Fibroblast of villous mesenchyme (primary cell): Measurements from ENCODE around the gene SPAAR. TPM values are rescaled to one million over a fixed set of nuclear protein-coding genes. Genes with fewer than 3 reads are reported as not detected.
"Not testable (repeated sequence)": the region's sequence is repeated elsewhere in the genome, so short reads cannot be mapped to it uniquely, and the experiment has no call there.

ENCODE experiments used
- DNase-seq: peaks from one replicate; pipeline ENCODE4 v3.0.0-alpha.2; 2010; ENCODE audit warnings: low read depth
- H3K4me3 ChIP-seq: 2 replicates; pipeline ENCODE4 v1.5.1; 2011; ENCODE audit warnings: low read depth, mild to moderate bottlenecking, low read length
- total RNA-seq: library from RNA; depleted of rRNA; stranded (reverse); fragments of >200 nt; gene quantifications from 2 replicates; pipeline ENCODE4 v1.2.3, GENCODE V29; 2012
- TF ChIP-seq, protein P1 (sequence below): IDR thresholded peaks from 2 replicates; pipeline ENCODE4 v1.5.1; 2012; ENCODE audit warnings: low read depth, mild to moderate bottlenecking, low read length; ENCODE audit not compliant: insufficient read depth

The SPAAR gene
- total RNA-seq, 1 donor: not detected

DNA sequence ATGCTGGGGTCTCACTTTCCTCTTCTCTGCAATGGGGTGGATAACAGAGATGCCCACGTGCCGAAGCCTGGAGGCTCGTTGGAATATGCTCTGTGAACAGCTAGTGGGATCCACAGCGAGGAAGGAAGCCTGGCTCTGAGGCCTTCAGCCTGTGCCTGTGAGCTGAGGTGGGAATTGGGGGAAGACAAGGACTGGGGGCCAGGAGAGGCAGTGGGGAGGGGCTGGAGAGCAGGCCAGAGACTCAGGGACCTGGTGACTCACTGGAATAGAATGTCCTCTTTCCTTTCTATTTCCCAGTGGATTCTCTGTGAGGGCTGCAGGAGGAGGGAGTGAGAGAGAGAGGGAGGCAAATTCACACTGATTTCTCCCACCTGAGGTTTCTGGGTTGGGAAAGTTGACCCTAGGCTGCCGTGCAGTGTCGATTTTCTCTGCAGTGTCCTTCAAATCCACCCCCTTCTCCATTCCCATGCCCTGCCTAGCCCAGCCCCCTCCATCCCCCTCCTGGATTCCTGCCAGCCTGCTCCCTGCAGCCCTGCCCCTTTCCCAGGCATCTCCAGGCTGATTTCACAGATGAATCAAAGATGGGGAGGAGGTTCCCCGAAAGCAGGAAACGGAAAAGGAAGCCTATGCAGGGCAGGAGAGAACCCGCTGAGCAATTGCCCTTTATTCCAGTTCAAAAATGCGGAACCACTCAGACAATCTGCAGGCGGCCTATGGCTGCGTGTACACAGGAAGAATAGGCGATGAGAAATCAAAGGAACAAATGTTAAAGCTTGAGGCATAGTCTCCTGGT, 1.4 kb upstream of the SPAAR start:
- TF ChIP-seq, protein P1, sequence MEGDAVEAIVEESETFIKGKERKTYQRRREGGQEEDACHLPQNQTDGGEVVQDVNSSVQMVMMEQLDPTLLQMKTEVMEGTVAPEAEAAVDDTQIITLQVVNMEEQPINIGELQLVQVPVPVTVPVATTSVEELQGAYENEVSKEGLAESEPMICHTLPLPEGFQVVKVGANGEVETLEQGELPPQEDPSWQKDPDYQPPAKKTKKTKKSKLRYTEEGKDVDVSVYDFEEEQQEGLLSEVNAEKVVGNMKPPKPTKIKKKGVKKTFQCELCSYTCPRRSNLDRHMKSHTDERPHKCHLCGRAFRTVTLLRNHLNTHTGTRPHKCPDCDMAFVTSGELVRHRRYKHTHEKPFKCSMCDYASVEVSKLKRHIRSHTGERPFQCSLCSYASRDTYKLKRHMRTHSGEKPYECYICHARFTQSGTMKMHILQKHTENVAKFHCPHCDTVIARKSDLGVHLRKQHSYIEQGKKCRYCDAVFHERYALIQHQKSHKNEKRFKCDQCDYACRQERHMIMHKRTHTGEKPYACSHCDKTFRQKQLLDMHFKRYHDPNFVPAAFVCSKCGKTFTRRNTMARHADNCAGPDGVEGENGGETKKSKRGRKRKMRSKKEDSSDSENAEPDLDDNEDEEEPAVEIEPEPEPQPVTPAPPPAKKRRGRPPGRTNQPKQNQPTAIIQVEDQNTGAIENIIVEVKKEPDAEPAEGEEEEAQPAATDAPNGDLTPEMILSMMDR: no peak
- peak; percentile 93 for DNase-seq
- peak overlapping the region; percentile 29 for H3K4me3 ChIP-seq

DNA sequence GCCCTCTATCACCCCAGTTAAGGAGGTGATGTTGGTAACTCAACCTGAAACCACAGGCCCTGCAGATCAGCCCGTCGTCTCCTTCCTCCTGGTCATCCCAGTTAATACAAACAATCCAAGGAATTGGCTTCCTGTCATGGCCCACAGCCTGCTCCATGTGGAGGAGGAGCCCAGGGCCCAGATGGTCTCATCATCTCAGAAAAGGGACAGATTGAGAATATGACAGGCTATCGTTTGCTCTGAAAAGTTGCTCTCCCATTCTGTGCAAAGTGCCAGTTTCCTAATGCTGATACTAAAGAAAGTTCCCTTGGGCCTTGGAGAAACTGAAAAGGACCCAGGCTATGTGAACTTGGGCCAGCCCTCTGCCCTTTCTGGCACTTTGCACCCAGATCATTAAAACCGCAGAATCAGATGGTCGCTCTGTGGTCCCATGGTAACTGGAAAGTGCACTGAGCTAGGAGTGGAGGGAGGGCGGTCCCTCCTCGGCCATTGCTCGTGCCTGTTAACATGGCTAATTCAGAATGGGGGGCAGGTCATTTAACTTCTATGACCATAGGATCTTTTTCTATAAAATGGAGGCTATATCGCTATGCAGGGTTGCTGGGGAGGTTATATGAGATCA, 675 bp upstream of the SPAAR start:
- no peak overlapping the region for H3K4me3 ChIP-seq
- DNase-seq: no peak
- TF ChIP-seq, protein P1: no peak

DNA sequence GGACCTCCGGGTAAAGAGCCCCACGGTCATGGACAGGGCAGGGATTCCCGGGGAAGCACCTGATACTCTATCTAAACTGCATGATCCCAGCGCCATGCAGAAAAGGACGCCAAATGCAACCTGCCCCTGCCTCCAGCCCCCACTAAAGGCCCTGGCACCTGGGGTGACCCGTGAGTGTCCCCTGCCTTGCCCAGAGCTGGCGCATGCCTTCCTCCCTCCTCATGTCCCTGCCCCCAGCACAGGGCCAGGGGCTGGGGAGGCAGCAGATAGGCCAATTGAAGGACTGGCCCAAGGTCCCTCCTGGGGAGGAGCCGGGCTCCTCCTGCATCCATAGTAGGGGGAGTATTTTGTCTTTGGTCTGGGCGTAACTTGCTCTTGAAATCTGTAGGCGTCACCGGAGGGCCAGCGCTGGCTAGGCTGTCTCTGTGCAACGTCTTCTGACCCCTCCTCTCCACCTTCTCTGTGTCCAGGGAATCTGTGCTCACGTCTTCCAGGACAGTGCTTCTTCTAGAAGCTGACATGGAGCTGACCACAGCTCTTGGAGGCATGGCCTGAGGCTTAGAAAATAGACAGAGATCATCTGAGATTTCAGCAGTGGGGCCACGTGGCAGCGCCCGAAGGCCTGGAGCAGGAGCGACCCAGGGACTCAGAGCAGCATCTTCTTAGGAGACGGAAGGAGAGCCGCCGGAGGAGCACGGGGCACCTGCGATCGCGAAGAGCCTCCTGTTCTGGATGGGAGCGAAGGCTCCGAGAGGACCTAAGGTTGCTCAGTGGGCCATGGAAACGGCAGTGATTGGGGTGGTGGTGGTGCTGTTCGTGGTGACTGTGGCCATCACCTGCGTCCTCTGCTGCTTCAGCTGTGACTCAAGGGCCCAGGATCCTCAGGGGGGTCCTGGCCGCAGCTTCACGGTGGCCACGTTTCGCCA, 660 bp downstream of the SPAAR start:
- H3K4me3 ChIP-seq: no peak overlapping the region
- DNase-seq: no peak
- TF ChIP-seq, protein P1: no peak

DNA sequence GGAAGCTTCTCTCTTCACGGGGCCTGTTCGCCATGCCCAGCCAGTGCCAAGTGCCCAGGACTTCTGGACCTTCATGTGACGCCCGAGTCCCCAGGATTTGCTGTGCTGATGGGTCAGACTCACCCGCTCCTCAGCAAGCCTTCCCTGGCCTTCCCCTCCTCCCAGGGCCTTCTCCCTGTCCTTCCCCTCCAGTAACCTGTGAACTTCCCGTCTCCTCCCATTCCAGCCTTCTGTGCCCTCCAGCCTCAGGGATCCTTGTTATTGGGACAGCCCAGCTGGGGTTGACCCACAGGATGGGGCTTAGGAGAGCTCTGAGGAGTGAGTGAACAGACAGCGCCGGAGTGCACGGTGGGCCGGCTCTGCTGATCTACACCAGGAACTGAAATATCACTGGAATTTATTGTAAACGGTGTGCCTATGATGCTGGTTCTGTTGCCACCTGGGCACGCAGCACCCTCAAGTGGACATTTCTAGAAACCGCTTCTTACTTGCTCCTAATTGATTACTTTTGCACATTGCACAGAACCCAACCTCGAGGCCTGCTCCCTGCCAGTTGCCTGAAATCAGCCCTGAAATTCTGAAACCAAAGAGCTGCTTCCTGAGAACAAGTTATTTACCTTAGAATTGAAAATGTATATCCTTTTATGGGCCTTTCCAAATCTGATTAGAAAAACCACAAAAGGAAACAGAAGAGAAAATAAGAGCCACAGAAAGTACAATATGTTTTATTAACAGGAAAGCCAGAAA, 1.5 kb downstream of the SPAAR start:
- peak; percentile 80 for DNase-seq
- TF ChIP-seq, protein P1: peak; percentile 68
- no peak overlapping the region for H3K4me3 ChIP-seq

DNA sequence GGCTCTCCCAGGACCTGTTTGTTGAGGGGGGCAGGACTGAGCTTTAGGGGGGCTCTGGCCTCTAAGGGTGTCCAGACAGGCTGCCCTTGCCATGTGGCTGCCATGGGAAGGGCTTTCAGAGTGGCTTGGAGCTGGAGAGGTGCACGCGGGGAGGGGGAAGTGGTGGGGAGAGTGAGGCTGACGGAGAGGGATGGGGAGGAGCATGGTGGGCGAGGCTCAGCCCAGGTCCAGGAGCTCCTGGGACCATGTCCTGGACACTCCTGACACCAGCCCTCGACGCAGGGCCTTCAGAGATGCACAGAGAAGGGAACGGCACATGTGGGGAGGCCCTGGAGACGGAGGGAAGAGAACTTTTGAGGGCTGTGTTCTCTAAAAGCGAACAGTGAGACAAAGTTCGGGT, 2.4 kb downstream of the SPAAR start:
- no peak for DNase-seq
- no peak overlapping the region for H3K4me3 ChIP-seq
- TF ChIP-seq, protein P1: no peak

DNA sequence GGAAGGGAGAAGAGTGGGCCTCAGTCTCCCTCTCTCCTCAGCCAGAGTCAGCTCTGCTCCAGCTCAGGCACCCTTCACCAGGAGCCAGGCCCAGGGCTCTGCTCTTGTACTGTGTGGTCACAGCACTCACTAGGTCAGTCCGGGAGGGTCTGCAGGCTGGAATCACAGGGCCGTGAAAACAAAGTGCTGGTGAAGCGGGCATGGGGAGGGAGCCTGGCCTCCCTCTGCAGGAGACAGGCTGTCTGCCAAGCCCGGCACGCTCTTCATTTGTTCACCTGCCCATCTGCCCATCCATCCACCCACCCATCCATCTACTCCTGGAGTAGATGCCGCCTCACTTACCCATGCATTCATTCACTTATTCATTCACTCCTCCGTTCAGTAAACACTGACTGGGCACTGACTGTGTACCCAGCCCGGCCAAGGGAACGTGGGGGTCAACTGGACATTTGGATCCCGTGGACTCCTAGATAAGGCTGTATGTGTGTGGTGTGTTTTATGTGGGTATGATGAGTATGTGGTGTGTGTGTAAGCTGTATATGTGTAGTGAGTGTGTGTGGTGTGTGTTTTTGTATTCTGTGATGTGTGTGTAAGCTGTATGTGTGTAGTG, 3.6 kb downstream of the SPAAR start:
- DNase-seq: no peak
- H3K4me3 ChIP-seq: no peak overlapping the region
- TF ChIP-seq, protein P1: no peak

DNA sequence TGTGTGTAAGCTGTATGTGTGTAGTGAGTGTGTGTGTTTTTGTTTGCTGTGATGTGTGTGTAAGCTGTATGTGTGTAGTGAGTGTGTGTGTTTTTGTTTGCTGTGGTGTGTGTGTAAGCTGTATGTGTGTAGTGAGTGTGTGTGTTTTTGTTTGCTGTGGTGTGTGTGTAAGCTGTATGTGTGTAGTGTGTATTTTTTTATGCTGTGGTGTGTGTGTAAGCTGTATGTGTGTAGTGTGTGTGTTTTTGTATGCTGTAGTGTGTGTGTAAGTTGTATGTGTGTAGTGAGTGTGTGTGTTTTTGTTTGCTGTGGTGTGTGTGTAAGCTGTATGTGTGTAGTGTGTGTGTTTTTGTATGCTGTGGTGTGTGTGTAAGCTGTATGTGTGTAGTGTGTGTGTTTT, 4.1 kb downstream of the SPAAR start:
- H3K4me3 ChIP-seq, DNase-seq: not testable (repeated sequence)
